Esophagus squamous epithelium (tissue), 4 donors: ENCODE data around the gene FXYD5.

Experiments
- POLR2A ChIP-seq, 4 donors: fragments of 450-650 bp; IDR thresholded peaks; one replicate each; pipeline ENCODE4 v1.6.1; 2017; ENCODE audit warnings: antibody characterized with exemption in 4 of 4, mild to moderate bottlenecking in 4 of 4, moderate library complexity in 3 of 4
- TF ChIP-seq, protein P1 (sequence below), 6 experiments: fragments of 450-650 bp in 4 of 6; fragments of 200-600 bp in 2 of 6; sonication (generic) in 2 of 6; IDR thresholded peaks; one replicate each; pipeline ENCODE4 v1.5.1; 2016 to 2019; ENCODE audit warnings: antibody characterized with exemption in 6 of 6, mild to moderate bottlenecking in 4 of 6, moderate library complexity in 4 of 6

DNA sequence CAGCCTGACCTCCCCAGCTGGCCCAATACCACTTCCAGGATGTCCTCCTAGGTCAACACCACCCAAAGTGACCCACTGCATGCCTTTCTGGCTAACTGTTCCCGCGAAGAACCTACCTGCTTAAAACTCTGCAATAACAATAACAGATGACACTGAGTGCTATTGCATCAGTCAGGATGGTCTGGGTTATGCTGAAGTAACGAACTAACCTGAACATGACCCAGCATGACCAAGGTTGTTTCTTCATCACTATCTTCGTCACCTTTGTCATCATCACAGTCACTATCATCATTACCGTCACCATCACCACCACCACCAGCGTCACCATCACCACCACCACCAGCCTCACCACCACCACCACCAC, 49.5 kb upstream of the FXYD5 start:
- TF ChIP-seq, protein P1, sequence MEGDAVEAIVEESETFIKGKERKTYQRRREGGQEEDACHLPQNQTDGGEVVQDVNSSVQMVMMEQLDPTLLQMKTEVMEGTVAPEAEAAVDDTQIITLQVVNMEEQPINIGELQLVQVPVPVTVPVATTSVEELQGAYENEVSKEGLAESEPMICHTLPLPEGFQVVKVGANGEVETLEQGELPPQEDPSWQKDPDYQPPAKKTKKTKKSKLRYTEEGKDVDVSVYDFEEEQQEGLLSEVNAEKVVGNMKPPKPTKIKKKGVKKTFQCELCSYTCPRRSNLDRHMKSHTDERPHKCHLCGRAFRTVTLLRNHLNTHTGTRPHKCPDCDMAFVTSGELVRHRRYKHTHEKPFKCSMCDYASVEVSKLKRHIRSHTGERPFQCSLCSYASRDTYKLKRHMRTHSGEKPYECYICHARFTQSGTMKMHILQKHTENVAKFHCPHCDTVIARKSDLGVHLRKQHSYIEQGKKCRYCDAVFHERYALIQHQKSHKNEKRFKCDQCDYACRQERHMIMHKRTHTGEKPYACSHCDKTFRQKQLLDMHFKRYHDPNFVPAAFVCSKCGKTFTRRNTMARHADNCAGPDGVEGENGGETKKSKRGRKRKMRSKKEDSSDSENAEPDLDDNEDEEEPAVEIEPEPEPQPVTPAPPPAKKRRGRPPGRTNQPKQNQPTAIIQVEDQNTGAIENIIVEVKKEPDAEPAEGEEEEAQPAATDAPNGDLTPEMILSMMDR (IDR thresholded peaks at IDR 0.05), result no peak
- TF ChIP-seq POLR2A (IDR thresholded peaks at IDR 0.05), result no peak
